Gastroesophageal sphincter (tissue), 4 donors: ENCODE data around the gene CSNK1G1. TPM values are rescaled to one million over a fixed set of nuclear protein-coding genes. Genes with fewer than 3 reads are reported as not detected.
"Not testable (repeated sequence)": the region's sequence is repeated elsewhere in the genome, so short reads cannot be mapped to it uniquely, and the experiment has no call there.

Source experiments
- ATAC-seq: fragments of 150-250 bp; one replicate; pipeline ENCODE4 v1.9.1; 2016; ENCODE audit warnings: mild to moderate bottlenecking, moderate library complexity
- H3K27ac ChIP-seq, 4 donors: fragments of 200-600 bp; sonication (generic) in 3 of 4; 1 replicate in 3 of 4; 2 replicates in 1 of 4; pipeline ENCODE4 v1.5.1; 2016 to 2019
- H3K27me3 ChIP-seq: fragments of 200-600 bp; sonication (generic); one replicate; pipeline ENCODE4 v1.5.1; 2019
- H3K36me3 ChIP-seq, 2 donors: fragments of 200-600 bp; sonication (generic); one replicate each; pipeline ENCODE4 v1.5.1; 2019; ENCODE audit warnings: control low read depth in 1 of 2
- H3K4me1 ChIP-seq, 3 donors: fragments of 200-600 bp; sonication (generic); 1 replicate in 2 of 3; 2 replicates in 1 of 3; pipeline ENCODE4 v1.5.1; 2016 to 2019; ENCODE audit warnings: control low read depth in 2 of 3
- H3K4me3 ChIP-seq, 2 donors: fragments of 200-600 bp; sonication (generic); one replicate each; pipeline ENCODE4 v1.5.1; 2019; ENCODE audit warnings: mild to moderate bottlenecking in 1 of 2, moderate library complexity in 1 of 2
- H3K9me3 ChIP-seq, 3 donors: fragments of 200-600 bp; sonication (generic); one replicate each; pipeline ENCODE4 v1.5.1; 2017 to 2019; ENCODE audit warnings: control low read depth in 2 of 3
- EP300 ChIP-seq: sonication (generic); formaldehyde crosslinking; IDR thresholded peaks from one replicate; pipeline ENCODE4 v1.6.1; 2017; ENCODE audit warnings: antibody characterized with exemption, mild to moderate bottlenecking
- POLR2A ChIP-seq, 2 donors: fragments of 450-650 bp; IDR thresholded peaks; one replicate each; pipeline ENCODE4 v1.6.1; 2017; ENCODE audit warnings: antibody characterized with exemption in 2 of 2, mild to moderate bottlenecking in 2 of 2, moderate library complexity in 1 of 2
- POLR2AphosphoS5 ChIP-seq: sonication (generic); formaldehyde crosslinking; IDR thresholded peaks from one replicate; pipeline ENCODE4 v1.6.1; 2017; ENCODE audit warnings: antibody characterized with exemption
- WGBS, 2 donors: methylation state at CpG; one replicate each; pipeline ENCODE4 v1.1.5; 2018; ENCODE audit warnings: low coverage in 1 of 2; 5-methylcytosine and 5-hydroxymethylcytosine counted together
- total RNA-seq, 4 donors: library from RNA; depleted of rRNA; stranded (reverse); fragments of >200 nt; gene quantifications; one replicate each; pipeline ENCODE4 v1.1.0, GENCODE V29; 2016
- TF ChIP-seq, protein P1 (sequence below), 4 experiments: fragments of 200-600 bp in 2 of 4; fragments of 450-650 bp in 2 of 4; sonication (generic) in 1 of 4; IDR thresholded peaks; one replicate each; pipeline ENCODE4 v1.5.1; 2017 to 2019; ENCODE audit warnings: antibody characterized with exemption in 4 of 4, mild to moderate bottlenecking in 2 of 4, moderate library complexity in 2 of 4

Gene CSNK1G1
- total RNA-seq, 4 donors from 2014 or later: 9.2 to 67.0 (median 11.9) TPM

DNA sequence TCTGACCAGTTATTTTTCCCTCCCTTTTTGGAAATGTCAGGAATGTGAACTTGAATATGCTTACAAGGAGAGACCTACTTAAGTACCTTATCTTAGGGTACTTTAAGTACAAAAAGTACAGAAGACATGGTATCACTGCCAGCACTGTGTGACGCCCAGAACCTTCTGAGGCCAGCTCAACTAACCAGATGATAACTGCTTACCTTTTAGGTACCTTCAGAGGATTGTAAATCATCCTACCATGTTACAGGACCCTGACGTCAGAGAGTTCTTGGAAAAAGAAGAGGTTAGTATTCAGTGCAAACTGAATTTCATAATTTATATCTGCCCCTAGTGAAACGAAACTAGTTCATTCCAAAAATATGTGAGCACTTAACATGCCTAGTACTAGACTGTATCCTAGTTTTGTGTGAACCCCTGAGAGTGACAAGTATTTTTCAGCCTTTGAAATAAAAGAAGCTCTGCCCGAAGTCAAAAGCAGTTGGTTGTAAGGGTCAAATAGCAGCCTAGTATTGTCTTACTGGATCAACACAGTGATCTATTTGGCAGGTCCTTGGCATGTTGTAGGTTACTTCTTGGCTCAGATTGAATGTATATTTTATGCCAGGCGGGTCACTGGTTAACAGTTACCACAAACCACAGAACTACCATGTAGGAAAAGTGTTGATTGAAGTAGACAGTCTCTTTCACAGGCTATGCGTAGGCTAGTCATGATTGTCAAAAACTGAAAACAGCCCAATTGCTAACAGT, 228.3 kb downstream of the CSNK1G1 start:
- no peak for TF ChIP-seq POLR2A (IDR thresholded peaks at IDR 0.05)
- TF ChIP-seq, protein P1, sequence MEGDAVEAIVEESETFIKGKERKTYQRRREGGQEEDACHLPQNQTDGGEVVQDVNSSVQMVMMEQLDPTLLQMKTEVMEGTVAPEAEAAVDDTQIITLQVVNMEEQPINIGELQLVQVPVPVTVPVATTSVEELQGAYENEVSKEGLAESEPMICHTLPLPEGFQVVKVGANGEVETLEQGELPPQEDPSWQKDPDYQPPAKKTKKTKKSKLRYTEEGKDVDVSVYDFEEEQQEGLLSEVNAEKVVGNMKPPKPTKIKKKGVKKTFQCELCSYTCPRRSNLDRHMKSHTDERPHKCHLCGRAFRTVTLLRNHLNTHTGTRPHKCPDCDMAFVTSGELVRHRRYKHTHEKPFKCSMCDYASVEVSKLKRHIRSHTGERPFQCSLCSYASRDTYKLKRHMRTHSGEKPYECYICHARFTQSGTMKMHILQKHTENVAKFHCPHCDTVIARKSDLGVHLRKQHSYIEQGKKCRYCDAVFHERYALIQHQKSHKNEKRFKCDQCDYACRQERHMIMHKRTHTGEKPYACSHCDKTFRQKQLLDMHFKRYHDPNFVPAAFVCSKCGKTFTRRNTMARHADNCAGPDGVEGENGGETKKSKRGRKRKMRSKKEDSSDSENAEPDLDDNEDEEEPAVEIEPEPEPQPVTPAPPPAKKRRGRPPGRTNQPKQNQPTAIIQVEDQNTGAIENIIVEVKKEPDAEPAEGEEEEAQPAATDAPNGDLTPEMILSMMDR (IDR thresholded peaks at IDR 0.05): no peak
- TF ChIP-seq POLR2AphosphoS5: no peak
- TF ChIP-seq EP300: no peak
- peaks cover 20 to 99% of the 10 kb centered on the region in 2 donors for H3K36me3 ChIP-seq

DNA sequence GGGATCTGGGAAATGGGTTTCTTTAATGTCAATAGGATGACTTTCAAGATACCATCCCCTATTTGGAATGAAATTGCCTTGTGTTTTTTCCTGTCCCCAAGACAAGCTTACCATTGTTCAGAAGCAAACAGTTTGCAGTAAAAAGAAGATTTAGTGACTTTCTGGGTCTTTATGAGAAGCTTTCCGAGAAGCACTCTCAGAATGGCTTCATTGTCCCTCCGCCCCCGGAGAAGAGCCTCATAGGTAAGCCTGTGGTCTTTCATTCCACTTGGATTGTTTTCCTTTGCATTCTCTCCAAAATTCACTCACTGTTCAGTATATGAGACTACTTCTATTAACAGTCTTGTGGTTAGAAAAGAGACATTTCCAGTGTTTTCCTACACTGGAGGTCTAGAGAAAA, 230.0 kb downstream of the CSNK1G1 start:
- WGBS, 2 donors: 58 to 83% methylated on average over 3 of the region's 3 CpGs
- no peak for ATAC-seq

More for the DNA sequence above, 228.3 kb downstream of the CSNK1G1 start:
- no peak overlapping the region for H3K27ac ChIP-seq
- no peaks in the 10 kb centered on the region for H3K27me3 ChIP-seq
- H3K4me1 ChIP-seq: no peaks in the 10 kb centered on the region
- WGBS, 2 donors: 74 to 86% methylated on average over 6 of the region's 6 CpGs
- no peaks in the 10 kb centered on the region for H3K9me3 ChIP-seq
- ATAC-seq: no peak
- no peak overlapping the region for H3K4me3 ChIP-seq

DNA sequence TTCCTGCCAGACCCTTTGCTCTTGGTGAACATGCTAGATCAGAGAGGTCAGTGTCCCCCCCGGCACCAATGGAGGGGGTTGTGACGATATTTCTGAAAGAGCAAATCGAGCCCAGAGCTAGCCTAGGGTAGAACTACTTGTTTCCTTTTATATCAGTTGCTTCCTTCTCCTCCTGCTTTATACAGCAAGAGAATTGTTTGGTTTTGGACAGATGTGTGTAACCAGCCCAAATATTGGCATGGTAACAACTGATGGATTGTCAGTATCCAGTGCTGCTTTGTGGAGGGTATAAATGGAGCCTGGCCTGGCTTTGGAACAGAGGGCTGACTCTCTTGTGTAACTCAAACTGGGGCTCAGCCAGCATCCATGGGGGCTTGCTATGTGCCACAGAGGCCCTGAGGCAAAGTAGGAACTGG, 233.0 kb downstream of the CSNK1G1 start:
- 94% methylated on average over 3 of the region's 3 CpGs; no CpG with 5 or more reads in 1 of the 2 donors for WGBS, 2 donors
- Histone ChIP-seq H3K9me3 (no peaks in the 10 kb centered on the region), H3K4me3 (no peak overlapping the region), H3K27me3 (no peaks in the 10 kb centered on the region), H3K27ac (no peak overlapping the region), H3K36me3 (peaks cover 20 to 99% of the 10 kb centered on the region in 2 donors), H3K4me1 (no peaks in the 10 kb centered on the region)
- ATAC-seq: peak; percentile 13
- TF ChIP-seq EP300: no peak
- TF ChIP-seq POLR2A (IDR thresholded peaks at IDR 0.05): no peak
- TF ChIP-seq, protein P1 (IDR thresholded peaks at IDR 0.05): no peak

More for the DNA sequence above, 230.0 kb downstream of the CSNK1G1 start:
- no peak for TF ChIP-seq EP300
- no peak for TF ChIP-seq POLR2AphosphoS5
- TF ChIP-seq, protein P1 (IDR thresholded peaks at IDR 0.05): no peak
- no peak for TF ChIP-seq POLR2A (IDR thresholded peaks at IDR 0.05)
- H3K27ac ChIP-seq: no peak overlapping the region
- H3K9me3 ChIP-seq: no peaks in the 10 kb centered on the region
- no peak overlapping the region for H3K4me3 ChIP-seq
- H3K36me3 ChIP-seq: peaks cover 23 to 99% of the 10 kb centered on the region in 2 donors
- no peaks in the 10 kb centered on the region for H3K27me3 ChIP-seq
- H3K4me1 ChIP-seq: no peaks in the 10 kb centered on the region

DNA sequence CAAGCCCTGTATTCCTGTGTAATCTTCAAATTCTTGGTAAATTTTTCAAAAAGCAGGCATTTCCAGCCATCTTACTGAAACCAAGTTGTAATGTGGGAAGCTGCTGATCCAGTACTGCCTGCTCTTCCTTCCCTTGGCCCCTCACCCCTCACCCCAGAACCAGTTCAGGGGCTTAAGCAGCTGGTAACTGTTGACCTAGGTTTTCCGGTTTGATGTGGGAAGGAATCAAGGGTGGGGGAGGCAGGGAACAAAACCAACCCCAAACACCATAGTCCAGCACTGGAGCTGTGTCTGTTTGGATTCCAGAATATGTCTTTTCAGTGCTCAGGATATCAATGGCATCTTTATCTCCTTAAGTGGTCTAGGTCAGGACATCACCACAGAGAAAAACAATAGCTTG, 233.5 kb downstream of the CSNK1G1 start:
- Histone ChIP-seq H3K4me3 (no peak overlapping the region), H3K27ac (no peak overlapping the region), H3K36me3 (peaks cover 15 to 99% of the 10 kb centered on the region in 2 donors), H3K4me1 (no peaks in the 10 kb centered on the region), H3K9me3 (no peaks in the 10 kb centered on the region), H3K27me3 (no peaks in the 10 kb centered on the region)
- WGBS, 2 donors: 60% methylated on average over 1 of the region's 1 CpG; no CpG with 5 or more reads in 1 of the 2 donors
- no peak for TF ChIP-seq POLR2A (IDR thresholded peaks at IDR 0.05)
- TF ChIP-seq POLR2AphosphoS5: no peak
- ATAC-seq: no peak

DNA sequence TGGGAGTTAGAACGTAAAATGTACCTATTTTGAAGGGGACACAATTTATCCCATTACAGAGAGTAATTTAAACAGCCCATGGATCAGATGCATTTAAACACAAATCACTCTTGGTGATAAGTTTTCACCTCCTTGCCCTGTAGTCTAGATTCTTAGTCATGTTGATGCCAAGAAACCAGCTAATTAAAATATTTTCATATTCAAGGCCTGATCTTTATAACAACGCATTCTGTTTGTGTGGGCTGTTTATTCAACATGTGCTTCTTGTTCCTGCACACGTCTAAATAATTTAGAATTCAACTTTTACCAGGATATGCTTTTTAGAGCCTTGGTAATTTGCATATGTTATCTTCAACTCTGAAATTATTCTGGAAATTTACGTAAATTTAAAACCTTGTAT, 234.4 kb downstream of the CSNK1G1 start:
- H3K4me3 ChIP-seq: no peak overlapping the region
- WGBS, 2 donors: 80 to 92% methylated on average over 3 of the region's 4 CpGs
- H3K27me3 ChIP-seq: no peaks in the 10 kb centered on the region
- H3K4me1 ChIP-seq: no peaks in the 10 kb centered on the region
- H3K36me3 ChIP-seq: peaks cover 8 to 99% of the 10 kb centered on the region in 2 donors
- no peak for ATAC-seq
- TF ChIP-seq, protein P1 (IDR thresholded peaks at IDR 0.05): no peak
- no peak for TF ChIP-seq POLR2AphosphoS5
- no peak overlapping the region for H3K27ac ChIP-seq
- no peaks in the 10 kb centered on the region for H3K9me3 ChIP-seq

DNA sequence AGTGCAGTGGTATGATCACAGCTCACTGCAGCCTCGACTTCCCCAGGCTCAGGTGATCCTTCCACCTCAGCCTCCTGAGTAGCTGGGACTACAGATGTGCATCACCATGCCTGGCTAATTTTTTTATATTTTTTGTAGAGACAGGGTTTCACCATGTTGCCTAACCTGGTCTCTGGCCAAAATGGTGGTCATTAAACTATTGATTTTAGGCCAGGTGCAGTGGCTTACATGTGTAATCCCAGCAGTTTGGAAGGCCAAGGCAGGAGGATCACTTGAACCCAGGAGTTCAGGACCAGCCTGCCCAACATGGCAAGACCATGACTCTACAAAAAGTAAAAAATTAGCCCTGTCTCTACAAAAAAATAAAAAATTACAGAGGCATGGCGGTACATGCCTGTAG, 235.7 kb downstream of the CSNK1G1 start:
- H3K36me3 ChIP-seq: peaks cover 8 to 100% of the 10 kb centered on the region in 2 donors
- H3K9me3 ChIP-seq: not testable (repeated sequence)

More for the DNA sequence above, 235.7 kb downstream of the CSNK1G1 start:
- not testable (repeated sequence) for H3K27ac ChIP-seq, H3K4me1 ChIP-seq, H3K27me3 ChIP-seq, H3K4me3 ChIP-seq, ATAC-seq
- WGBS, 2 donors: 67 to 100% methylated on average over 1 of the region's 2 CpGs
